CD4-positive, alpha-beta T cell treated with Interleukin-6 for 4 hours (primary cell): Measurements from ENCODE around the gene ADGRB2.

Experiments used
- DNase-seq: peaks from one replicate; pipeline ENCODE4 v3.0.0-alpha.2; 2020; ENCODE audit warnings: mixed read lengths

Gene ADGRB2

GRCh38 chr1:31782421-31783410, 18.6 kb upstream of the ADGRB2 start:
- no peak for DNase-seq

DNA sequence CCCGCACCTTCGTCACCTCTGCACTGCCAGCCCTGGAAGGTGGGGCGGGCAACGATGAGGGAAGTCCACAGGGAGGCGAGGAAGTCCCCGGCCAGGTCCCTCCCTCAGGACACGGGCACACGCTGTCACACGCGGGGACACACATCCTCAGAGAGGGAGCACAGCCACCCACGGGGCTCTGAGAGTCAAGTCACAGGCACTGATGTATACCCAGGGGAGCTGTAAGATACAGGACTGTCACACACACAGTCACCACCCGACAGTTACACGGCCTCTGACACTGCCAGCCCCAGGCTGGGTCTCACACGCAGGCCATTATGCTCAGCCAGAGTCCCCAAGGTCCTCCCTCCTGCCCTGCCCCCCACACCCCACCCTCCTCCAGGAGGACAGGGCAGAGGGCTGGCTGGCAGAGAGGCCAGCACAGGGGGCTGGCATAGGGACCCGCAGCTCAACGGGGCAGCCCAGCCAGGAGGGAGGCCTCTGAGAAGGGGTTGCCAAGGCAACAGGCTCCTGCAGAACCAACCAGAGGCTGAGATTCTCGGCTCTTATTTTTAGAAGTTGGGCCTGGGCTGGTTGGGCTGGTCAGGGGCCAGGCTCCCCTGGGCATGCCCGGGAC, 17.7 kb upstream of the ADGRB2 start:
- no peak for DNase-seq

- DNase-seq = no peak
These were observed 17.1 kb upstream of the ADGRB2 start for GRCh38 chr1:31781138-31781755.

- DNase-seq = no peak
These were observed 16.5 kb upstream of the ADGRB2 start for GRCh38 chr1:31780632-31781031.

- no peak for DNase-seq
These were observed 15.5 kb upstream of the ADGRB2 start for GRCh38 chr1:31779687-31780086.

GRCh38 chr1:31778763-31779488, 14.8 kb upstream of the ADGRB2 start:
- DNase-seq = no peak

GRCh38 chr1:31776516-31776915, 12.4 kb upstream of the ADGRB2 start:
- no peak for DNase-seq

DNA sequence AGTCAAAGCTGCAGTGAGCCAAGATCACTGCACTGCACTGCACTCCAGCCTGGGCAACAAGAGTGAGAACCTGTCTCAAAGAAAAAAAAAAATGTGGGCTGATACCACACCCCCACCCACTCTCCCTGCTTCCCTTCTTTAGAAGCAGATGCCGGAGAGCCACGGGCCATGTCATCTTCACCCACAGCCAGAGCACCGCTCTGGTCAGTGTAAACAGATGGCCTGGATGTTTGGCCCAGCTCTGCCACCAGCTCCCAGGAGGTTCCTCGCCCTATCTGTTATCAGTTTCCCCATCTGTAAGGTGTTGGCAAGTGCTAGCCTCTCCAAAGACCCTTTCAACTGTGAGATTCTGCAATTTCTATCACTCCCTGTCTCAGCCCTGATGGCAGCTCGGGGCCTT, 11.9 kb upstream of the ADGRB2 start:
- DNase-seq = no peak

DNA sequence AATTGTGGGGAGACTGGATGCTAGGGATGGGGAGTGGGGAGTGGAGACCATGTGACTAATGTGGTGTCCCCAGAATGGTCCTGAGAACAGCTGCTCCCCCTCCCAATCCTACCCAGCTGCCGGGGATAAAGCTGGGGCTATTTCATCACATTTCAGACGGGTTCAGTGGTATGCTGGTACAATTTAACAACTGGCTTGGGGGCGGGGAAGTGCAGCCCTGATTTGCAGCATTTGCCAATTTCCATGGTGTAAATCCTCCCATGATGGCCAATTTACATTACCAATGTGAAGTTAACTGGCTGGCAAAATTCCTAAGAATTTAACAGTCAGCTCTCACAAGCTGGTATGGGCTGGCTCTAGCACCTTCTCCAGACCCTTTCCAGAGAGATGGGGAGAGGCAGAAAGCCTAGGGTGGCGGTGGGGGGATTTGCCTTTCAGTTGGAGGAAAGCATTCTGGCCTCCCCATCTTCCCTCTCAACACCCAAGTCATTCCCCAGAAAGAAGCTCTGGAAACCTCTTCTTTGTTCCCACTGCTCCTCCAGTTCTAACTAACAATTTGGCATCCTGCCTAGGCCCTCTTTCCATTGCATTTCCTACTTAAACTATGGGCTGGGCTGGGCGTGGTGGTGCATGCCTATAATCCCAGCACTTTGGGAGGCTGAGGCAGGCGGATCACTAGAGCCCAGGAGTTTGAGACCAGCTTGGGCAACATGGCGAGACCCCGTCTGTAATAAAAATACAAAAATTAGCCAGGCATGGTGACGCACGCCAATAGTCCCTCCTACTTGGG, 11.3 kb upstream of the ADGRB2 start:
- DNase-seq = no peak

DNA sequence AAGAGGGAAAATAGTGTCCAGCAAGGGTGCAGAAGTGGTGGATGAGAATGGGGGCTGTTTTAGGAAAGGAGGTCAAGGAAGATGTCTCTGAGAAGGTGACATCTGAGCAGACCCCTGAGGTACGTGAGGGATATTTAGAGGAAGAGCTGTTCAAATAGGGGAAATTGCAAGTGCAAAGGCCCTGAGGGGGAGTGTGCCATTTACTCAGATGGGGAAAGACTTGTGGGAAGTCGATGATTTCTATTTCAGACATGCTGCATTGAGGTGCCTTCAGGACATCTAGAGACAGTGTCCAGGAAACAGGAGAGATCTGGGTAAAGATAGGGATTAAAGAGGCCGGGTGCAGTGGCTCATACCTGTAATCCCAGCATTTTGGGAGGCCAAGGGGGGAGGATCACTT, 10.4 kb upstream of the ADGRB2 start:
- DNase-seq = no peak

- no peak for DNase-seq
These were observed 9.7 kb upstream of the ADGRB2 start for GRCh38 chr1:31773861-31774260.

DNA sequence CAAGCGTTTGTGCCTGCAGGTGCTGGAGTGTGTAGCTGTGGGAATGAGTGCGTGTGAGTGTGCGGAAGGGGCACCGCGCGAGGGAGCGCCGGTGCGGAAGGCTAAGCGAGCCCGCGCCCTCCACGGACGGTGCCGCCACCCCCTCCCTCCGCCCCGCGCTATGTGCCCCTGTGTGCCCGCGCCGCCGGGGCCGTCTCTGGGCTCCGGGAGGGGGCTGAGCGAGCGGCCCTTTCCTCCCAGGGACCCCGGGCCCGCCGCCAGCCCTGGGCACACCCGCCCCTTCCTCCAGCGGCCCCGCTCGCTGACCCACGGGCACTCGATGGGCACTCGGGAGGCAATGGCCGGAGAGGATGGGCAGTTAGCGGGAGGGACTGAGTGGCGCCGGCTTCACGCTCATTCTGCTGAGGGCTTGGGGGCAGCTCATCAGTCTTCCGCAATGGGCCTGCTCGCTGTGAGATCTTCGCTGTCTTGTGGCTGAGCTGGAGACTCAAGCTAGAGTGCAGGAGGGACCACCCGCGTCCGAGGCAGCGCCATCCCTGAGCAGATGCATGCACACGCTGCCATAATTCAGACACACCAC, 8.6 kb upstream of the ADGRB2 start:
- no peak for DNase-seq

DNA sequence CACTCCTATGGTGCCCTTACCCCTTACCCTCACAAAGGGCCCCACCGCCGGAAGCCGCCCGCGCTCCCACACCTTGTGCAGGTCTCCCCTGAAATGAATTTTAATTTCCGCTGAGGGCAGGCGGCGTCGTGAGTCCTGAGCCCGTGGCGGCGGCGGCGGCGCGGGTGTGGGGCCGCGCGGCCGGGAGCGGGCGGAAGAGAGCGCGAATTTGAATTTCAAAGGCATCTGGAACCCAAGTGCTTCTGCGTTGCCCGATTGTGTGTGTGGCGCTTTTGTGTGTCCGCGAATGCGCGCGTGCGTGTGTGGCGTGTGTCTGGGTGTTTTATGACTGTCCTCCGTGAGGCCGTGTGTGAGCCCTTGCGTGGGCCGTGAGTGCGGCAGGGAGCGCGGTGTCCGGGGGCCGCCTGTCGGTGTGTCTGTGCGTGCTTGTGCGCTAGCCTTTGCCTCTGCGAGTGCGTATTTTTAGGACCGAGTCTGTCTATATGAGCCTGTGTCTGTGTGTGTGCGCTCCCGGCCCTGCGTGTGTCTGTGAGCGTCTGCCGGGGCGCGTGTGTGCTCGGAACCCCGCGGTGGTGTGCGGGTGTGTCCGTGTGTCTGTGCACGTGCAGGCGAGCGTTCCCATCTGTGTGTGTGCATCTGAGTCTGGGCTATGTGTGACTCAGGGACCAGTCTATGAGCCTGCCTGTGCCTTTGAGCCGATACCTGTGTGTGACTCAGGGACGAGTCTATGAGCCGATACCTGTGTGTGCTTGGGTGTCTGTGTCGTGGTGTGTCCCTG, 7.9 kb upstream of the ADGRB2 start:
- DNase-seq = peak; percentile 72

DNA sequence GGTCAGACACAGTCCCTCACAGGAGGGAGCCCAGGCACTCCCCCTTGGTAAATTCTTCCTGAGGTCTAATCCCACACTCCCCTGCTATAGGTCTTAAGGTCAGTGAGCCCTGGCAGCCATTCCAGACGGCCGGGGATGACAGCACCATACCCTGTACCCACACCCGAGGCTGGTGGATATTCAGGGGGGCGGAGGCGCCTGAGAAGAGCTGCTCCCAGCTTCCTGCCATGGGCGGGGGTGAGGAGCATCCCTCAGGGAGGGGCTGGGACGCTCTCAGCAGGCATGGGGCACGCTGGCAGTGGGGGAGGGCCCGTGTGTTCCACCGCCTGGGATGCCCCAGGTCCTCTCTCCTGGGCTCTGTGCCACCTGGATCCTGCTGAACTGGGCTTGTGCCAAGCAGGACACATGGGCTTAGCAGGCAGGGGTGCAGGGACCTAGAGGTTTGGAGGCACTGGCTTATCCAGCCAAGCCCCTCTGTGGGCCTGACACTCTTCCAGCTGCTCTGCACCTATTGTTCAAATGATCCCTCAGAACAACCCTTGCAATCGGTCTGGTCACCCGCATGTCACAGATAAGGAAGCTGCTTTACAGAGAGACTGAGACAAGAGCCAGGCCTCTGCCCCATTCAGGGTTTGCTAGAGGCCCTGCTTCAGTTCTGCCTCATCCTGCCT, 5.7 kb upstream of the ADGRB2 start:
- no peak for DNase-seq

- DNase-seq = no peak
These were observed 5.0 kb upstream of the ADGRB2 start for GRCh38 chr1:31768939-31769704.

- DNase-seq = no peak
These were observed 4.3 kb upstream of the ADGRB2 start for GRCh38 chr1:31768407-31768907.

GRCh38 chr1:31767225-31767624, 3.1 kb upstream of the ADGRB2 start:
- DNase-seq = no peak

DNA sequence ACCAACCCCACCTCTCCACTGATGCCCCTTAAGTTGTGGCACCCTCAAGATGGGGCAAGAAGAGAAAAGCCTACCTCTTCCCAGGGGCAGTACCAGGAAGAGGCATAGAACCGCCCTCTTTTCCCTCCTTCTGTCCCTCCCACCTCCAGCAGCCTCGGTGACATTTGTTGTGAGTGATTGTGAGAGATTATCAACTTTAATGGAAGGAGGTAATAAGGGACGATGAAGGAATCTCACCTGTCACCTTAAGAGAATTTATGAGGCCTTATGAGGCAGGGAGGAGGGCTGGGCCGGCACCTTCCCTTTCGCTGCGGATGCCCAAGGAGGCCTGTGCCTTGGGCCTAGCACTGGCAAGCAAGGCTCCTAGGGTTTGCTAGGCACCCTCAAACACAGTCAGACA, 1.4 kb upstream of the ADGRB2 start:
- no peak for DNase-seq

DNA sequence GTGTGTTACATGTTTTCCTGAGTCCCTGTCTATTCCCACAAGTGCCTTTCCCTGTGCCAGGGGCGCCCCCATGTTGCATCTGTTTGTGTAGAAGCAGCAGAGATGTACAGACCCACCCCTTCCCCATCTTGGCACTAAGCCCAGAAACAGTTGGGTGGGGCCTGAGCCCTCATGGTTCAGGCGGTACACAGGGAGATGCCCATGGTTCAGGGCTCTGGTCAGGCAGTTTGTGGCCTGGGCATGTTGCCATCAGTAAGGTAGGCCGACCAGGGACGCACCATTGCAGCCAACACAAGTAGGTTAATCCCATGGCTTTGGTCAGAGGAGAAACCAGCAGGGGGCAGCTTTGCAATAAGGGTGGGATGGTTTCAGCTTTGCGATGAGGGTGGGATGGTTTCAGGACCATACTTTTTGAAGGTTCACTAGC, 914 bp upstream of the ADGRB2 start:
- peak; percentile 43 for DNase-seq
